Stimulated activated CD4-positive, alpha-beta T cell treated with anti-CD3 and anti-CD28 coated beads, Interleukin-15, amount 100 ng/mL, for 24 hours (primary cell): ENCODE data around the gene FTCD.

ENCODE experiments used
- DNase-seq: peaks from one replicate; pipeline ENCODE4 v3.0.0-alpha.2; 2020

Gene FTCD

DNA sequence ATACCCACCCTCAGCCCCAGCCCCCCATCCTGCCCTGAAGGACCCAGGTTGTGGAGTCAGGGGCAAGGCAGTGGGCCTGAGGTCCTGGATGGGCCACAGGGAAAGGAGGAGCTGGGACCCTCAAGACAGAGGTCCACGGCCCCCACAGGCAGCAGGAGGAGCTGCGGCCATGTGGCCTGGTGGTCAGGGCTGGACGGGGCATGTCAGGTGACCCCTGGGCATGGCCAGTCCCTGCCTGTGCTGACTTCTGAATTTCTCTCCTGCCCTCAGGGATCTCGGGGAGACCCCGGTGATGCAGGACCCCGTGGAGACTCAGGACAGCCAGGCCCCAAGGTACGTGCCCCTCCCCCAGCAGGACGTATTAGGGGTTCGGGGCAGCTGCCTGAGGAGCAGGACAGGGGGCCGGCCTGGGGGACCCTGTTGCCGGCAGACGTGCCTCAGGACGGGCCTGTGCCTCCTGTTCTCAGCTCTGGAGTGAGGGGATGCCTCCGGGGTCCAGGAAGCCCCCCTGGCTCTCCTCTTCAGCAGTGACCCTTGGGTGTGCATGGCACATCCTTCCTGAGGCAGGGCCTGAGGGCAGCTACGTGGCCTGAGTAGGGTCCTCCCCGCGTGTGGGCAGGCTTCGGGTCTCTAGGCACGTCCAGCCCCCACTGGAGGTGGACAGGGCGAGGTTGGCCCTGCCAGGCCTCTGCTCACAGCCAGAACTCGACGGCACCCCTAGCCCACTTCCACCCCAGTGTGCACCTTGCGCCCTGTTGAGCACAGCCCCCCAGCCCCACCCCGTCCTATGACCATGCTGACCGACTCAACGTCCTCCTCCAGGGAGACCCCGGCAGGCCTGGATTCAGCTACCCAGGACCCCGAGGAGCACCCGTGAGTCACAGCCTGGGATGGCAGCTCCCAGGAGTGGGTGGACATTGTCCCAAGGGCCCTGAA is 33.8 kb downstream of the FTCD start:
- peak; percentile 1 for DNase-seq

DNA sequence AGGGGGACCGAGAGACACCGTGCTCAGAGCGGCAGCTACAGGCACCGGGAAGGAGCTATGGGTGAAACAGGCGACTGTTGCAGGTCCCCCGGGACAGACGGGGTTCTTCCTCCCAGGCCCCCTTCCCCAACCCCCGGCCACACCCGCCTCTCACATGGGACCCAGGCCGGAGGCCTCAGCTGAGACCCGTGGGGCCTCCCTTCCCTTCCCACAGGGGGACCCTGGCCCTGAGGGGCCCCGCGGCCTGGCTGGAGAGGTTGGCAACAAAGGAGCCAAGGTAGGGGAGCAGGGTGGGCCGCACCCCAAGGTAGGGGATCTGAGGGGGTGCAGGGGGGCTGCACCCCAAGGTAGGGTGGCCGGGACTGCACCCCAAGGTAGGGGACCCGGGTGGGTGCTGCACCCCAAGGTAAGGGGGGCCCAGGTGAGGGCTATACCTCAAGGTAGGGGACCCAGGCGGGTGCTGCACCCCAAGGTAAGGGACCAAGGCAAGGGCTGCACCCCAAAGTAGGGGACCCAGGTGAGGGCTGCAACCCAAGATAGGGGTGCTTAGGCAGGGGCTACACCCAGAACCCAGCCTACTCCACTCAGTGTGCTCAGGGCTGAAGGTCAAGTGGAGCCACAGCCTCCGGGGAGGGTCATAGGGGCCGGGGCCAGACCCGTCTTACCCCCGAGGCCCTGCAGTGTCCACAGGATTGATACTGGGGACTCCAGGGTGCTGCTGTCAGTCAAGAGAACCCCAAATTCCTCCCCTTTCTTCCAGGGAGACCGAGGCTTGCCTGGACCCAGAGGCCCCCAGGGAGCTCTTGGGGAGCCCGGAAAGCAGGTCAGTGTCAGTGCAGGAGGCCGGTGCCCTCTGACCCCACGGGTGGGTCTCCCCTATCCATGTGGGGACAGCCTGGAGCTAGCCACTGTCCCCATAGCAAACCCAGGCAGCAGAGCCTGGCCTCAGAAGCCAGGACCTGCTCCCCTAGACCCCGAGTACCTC is 34.8 kb downstream of the FTCD start:
- peak; percentile 0 for DNase-seq

DNA sequence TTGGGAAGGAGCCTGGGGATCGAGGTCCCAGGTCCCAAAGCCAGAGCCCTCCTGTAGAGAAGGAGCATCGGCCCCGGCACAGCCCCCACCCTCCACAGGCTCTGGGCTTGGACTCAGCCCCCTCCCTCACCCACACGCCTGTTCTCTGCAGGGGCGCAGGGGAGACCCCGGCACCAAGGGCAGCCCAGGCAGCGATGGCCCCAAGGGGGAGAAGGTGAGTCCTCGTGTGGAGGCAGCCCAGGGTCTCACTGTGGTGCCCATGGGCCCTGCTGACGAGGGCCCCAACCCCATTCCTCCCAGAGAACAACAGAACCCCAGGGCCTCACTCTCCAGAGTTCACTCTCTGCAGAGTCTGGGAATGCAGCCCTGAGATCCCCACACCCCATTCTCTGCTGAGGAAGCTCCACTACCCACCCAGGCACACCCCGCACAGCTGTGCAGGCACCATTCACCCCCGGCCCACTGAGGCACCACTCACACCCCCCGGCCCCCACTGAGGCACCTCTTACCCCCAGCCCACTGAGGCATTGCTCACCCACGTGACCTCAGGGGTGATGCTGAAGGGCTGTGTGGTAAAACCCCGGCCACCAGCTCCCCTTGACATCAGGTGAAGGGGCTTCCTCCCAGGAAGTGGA is 35.6 kb downstream of the FTCD start:
- peak; percentile 0 for DNase-seq

DNA sequence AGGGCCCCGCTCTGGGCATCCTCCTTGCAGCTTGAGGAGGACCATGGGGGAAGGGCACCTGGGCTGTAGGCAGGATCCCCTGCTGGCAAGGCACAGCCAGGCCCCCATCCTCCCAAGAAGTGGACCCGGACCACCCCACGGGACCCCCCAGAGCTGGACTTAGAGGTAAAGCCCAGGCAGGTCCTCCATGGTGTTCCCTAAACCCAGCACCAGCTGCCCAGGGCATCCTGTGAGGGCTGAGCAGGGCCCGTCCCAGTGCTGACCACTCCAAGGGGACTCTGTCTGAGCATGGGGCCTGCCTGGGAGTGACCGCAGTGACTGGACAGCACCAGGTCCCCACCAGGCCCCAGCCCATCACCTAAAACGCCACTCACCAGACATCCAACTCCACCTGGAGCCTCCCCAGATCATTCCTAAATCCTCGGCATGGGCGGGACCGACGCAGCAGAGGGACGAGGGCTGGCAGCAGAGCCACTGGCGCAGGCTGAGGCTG is 36.2 kb downstream of the FTCD start:
- peak; percentile 1 for DNase-seq

DNA sequence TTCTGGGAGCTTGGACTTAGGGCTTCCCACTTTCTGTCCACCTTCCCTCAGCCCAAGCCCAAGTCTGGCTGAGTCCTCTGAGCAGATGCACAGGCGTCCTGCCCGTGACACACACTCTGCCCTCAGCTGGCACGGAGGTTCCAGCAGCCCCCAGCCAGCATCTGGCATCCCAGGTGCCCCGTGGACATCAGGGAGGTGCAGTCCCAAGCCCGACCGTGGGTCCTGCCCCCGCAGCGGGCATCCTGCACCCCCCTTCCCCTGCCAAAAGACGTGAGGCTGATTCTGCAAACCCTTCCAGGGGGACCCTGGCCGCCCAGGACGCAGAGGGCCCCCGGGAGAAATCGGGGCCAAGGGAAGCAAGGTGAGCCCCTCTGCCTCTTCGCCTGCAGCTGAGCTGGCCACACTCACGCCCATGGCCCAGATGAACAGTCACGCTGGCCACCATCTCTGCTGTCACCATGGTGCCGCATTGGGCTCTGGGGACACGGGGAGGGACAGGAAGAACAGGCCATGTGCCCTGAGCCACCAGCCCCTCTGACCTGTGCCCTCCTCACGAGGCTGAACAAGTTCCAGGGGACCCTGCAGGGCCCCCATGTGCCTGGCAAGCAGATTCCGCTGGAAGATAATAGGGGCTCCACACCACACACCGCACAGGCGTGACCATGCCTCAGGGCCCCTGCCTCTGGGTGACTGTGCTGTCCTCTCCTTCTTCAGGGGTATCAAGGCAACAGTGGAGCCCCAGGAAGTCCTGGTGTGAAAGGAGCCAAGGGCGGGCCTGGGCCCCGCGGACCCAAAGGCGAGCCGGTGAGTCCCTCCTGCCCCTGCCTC is 36.8 kb downstream of the FTCD start:
- peak; percentile 0 for DNase-seq

DNA sequence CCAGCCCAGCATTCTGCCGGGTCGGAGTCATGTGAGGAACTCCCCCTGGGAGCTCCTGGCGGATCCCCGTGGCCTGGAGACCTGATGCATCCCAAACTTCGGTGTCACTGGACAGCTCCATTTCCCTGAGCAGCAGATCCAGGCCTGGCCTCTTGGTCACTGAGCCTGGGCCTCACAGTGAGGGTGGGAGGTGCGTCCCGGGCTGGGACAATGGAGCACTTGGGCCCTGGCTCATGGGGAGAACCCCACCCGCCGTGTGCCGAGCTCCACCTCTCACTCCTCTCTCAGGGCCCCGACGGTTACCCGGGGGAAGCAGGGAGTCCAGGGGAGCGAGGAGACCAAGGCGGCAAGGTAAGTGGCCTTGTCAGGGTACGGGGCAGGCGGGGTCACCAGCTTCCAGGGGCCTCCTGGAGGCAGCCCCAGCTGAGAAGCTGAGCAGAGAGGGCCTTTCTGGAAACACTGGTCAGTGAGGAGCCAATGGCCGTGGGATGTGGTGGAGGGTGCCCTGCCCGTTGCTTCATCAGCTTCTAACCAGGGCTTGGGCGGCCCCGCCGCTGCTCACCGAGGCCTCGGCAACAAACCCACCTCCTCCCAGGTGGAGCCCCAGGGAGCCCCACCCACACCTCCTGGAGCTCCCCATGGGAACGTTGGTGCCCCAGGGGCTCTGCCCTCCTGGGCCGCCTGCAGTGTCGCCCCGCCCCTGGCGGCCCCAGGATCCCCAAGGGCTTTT is 37.6 kb downstream of the FTCD start:
- DNase-seq: no peak

DNA sequence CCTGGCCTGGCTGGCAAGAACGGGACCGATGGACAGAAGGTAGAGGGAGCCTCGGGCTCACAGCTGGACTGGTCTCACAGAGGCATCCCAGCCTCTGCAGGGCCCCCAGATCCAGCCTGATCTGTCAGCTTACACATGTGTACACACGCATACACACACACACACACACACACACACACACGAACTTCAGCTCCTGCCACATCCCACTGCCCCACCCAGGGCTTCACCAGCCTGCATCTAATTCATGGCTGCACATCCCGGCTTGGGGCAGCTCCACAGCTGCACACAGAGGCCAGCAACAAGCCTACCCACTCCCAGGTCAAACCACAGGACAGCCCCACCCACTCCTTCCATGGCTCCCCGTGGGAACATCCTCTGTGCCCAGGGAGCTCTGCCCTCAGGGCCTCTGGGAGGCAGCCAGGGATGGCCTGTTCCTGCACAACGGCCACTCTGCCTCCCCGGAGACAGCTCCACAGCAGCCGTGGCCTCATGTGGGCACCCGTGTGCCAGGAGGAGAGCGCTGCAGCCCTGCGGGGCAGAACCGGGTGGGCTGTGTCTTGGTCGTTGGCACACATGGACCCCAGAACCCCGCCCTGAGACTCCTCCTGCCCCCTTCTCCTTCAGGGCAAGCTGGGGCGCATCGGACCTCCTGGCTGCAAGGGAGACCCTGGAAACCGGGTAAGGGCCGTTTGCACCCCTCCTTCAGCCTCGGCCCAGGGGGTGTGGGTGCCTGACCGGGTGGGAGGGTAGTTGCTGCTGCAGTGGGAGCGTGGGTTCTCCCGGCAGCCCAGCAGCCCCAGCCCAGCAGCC is 38.4 kb downstream of the FTCD start:
- DNase-seq: no peak

DNA sequence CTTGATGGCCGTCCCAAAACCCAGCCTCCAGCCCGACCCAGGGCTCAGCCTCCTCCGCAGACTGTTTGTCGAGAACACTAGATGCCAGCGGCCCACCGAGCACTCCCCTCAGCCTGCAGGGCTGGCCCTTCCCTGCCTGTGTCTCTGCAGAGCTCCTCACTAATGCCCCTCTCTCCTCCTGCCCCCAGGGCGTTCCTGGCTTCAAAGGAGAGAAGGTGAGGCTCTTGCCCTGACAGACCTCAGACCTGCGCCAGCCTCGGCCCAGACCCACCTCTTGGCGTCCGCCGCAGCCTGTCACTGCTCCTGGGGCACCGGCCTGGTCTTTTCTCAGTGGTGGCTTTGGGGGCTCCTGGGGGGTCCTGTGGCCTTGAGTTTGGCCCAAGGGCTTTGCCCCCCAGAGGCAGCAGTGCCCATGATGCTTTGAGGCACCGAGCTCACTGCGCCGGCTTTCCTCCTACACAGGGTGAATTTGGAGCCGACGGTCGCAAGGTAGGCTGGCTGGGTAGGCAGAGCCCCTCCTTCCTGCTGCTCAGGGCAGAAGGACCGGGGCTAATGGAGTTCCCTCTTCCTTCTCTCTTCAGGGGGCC is 39.1 kb downstream of the FTCD start:
- DNase-seq: no peak

GRCh38 chr21:46115441-46116188 is 39.8 kb downstream of the FTCD start:
- no peak for DNase-seq

DNA sequence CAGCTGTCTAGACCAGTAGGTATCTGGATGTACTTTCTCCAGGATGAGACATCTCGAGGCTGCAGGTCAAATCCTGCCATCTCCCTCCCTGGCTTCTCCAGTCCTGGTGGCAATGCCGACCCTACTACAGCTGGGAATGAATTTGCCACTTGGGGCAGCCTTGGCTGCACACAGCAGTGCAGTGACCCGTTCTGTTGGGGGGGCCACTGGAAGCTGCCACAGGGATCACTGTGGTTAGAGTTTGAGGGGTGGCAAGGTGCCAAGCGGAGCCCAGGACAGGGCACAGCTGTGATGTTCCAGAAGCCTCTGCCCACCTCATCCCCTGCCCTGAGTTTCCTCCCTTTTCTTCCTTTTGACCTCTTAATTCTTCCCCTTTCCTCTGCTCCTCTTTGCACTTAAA is 40.4 kb downstream of the FTCD start:
- DNase-seq: no peak

DNA sequence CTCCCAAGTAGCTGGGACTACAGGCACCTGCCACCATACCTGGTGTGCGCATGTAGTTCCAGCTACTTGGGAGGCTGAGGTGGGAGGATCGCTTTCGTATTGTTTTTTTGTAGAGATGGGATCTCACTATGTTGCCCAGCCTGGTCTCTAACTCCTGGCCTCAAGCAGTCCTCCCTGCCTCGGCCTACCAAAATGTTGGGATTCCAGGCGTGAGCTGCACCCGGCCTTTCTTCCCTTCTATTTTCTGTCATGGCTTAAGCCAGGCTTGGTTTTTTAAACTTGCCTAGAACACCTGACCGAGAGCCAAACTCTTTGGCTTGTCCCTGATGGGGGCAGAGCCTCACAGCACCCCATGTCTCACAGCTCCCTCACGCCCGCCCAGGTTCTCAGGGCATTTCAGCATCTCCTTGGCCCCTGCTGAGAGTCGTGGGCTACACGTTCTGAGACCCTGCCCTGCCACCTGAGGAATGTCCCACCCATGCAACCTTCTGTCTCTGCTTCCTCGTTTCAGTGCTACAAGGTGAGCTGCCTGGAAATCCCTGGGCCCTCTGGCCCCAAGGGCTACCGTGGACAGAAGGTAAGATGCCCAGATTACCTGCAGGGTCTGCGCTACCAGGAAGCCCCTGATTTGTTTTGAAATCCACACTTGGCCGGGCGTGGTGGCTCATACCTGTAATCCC is 41.7 kb downstream of the FTCD start:
- peak; percentile 0 for DNase-seq

DNA sequence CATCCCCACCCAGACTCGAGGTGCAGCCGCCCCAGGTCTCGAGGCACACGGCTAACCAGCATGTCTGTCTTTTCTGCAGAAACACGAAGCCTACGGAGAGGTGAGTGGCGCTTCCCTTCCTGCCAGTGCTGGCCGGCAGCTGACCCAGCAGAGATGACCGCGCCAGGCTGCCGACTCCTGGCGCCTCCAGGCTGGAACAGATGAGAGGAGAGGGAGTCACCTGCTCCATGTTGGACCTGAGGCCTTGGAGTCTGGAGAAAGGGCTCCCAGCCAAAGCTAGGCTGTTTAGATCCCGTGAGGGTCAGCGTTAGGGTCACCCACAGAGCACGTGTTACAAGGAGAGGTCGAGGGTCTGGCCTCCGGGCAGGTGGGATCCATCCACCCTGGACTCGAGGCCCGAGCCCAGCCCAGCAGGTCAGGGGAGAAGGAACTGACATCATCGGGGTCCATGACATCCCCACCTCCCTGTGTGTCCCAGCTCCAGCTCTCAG is 42.6 kb downstream of the FTCD start:
- no peak for DNase-seq

GRCh38 chr21:46111857-46112724 is 43.3 kb downstream of the FTCD start:
- DNase-seq: peak; percentile 0

DNA sequence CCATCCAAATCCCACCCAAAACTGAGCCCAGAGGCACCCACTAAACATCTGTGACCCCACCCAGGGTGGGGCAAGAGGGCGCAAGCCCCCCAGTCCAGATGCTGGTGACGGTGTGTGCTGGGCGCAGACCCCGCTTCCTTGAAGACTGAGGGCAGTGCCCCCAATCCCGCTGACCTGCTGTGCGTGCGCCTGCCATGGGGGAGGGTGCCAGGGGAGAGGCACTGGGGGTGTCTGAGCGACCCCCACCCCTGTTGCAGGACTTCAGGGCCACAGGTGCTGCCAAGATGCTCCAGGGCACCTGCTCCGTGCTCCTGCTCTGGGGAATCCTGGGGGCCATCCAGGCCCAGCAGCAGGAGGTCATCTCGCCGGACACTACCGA is 44.2 kb downstream of the FTCD start:
- DNase-seq: no peak

DNA sequence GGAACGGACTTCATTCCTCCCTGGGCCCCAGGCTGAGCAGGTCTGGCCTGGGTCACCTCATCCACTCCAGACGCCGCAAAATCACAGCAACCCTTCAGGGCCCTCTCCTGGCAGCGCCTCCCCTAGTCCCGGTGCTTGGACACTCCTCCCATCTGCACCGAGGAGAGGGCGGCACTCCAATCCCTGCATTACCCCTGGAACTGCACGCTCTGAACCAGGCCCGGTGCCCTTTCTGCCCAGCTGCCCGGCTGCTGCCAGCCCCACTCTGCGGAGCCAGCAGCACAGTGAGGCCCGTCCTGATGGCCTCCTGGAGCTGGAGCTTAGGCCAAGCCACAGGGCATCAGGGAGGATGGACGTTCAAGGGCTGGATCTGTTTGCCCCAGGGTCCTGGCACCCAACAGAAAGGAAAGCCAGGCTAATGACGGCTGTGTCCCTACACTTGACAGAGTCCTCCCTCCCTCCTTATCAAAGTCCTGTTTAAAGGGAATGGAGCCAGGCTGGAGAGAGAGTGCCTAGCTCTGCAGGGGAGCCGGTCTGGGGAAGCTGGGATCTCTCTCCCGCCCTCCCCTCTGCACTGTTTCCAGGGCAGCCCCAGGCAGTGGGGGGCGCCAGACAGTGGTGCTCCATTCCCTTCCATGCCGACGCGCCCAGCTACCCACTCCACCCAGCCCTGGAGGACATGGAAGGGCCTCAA is 44.7 kb downstream of the FTCD start:
- no peak for DNase-seq

DNA sequence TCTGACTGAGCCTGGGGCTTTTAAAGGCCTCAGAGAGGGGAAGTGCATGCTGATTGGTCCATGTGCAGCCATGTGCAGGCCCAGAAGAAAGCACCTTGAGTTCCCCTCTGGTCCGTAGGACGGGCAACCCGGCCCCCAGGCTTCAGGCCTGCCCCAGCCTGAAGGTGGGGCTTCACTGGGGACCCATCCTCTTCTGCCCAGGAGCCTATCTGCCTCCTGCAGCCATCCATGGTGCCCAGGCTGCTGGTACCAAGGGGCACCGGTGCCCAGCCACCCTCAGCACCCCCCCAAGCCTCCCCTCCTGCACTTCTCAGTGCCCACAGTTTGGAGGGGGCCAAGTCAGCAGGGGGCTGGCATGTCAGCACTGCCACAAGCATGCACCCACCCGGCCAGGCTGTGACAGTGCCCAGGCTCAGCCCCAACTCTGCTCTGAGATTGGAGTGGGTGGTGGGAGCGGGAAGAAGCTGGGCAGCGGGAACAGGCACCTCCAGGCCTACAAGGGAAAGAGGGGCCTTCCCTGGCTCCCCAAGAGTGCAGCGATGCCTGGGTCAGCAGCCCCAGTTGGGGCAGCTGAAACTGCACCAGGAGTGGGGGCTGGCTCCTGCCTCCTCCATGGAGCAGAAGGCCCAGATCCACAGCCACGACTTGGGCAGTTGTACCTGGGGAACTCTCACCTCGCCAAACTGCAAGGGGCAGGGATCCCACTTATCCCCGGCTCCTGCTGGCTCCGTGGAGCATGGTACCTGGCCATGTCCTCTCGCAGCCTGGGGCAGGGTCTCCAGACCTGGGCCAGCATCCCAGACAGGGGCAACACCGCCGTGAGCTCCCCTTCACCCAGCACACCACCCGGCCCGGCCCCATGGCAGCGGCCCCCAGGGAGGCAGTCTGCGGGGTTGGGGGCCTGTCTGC is 45.8 kb downstream of the FTCD start:
- DNase-seq: no peak
